GM18517 (cell line): ENCODE measurements around the gene SORCS2.

ENCODE experiments used
- ATAC-seq: cut with Tn5 transposase; IDR thresholded peaks from one replicate; pipeline ENCODE4 v1.9.1; 2021; ENCODE audit warnings: mild to moderate bottlenecking, moderate library complexity; ENCODE audit not compliant: unreplicated experiment

The SORCS2 gene

GRCh38 chr4:7637139-7637538 lies 444.8 kb downstream of the SORCS2 start:
- no peak for ATAC-seq

GRCh38 chr4:7637971-7638370 lies 445.6 kb downstream of the SORCS2 start:
- no peak for ATAC-seq

GRCh38 chr4:7638489-7638888 lies 446.2 kb downstream of the SORCS2 start:
- no peak for ATAC-seq

DNA sequence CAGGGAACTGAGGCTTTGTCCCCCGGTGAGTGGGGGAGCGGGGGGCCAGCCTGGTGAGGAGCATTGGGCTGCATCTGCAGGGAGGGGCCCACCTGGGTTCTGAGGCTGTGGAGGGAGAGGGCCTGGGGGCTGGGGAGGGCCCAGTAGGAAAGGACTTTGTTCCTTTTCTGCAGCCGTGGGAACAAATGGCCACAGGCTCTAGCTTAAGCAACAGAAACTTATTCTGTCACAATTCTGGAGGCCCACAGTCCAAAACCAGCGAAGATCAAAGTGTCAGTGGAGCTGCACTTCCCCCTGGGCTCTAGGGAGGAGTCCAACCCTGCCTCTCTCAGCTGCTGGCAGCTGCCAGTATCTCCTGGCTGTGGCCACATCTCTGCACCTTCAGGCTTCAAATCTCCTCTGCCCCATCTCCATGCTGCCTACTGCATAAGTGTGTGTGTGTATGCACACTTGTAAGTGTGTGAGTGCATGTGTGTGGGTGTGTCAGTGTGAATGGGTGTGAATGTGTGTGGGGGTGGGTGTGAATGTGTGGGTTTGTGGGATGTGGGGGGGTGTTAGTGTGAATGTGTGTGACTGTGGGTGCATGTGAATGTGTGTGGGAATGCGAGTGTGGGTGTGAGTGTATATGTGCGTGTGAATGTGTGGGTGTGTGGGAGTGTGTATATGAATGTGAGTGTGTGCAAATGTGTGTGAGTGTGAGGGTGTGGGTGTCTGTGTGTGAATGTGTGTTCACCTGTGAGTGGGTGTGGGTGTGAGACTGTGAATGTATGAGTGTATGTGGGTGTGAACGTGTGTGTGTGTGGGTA lies 446.8 kb downstream of the SORCS2 start:
- ATAC-seq: no peak

- no peak for ATAC-seq
These were observed 447.8 kb downstream of the SORCS2 start for GRCh38 chr4:7640136-7640535.

- ATAC-seq: no peak
These were observed 449.4 kb downstream of the SORCS2 start for GRCh38 chr4:7641712-7642111.

- ATAC-seq: no peak
These were observed 450.6 kb downstream of the SORCS2 start for GRCh38 chr4:7642741-7643458.

DNA sequence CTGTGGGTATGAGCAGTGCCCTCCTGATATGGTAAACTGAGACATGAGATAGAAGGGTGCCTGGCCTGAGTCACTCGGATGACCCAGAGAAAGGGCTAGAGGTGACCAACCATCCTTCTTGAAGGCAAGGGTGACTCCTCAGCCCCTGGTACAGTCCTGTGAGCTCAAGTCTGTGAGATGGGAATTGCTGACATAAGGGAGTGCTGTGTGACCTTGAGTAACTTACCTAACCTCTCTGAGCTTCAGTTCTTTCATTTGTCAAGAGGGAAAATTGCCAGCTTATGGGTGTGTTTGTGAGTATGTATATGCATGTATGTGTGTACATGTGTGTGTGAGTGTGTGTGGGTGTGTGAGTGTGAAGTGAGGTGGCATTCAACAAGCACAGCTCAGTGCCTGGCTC lies 452.8 kb downstream of the SORCS2 start:
- ATAC-seq: no peak

GRCh38 chr4:7645956-7646355 lies 453.6 kb downstream of the SORCS2 start:
- no peak for ATAC-seq

GRCh38 chr4:7646384-7647061 lies 454.2 kb downstream of the SORCS2 start:
- ATAC-seq: no peak

DNA sequence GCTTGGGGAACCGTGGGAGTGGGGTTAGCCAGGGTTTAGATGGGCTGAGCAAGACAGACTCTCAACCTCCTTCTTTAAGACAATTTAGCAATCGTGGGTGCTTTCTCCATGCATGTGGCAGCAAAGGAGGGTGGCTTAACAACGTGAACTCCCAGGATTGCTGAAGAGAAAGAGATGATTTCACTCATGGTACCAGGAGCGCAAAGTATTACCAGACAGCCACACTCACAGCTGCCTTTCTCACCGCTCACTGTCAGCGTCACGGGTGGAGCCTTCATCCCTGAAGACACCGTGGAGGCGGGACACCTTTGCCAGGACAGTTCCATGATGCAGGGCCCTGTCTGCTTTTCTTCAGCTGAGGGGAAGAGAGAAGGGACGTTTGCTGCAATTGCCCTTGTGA lies 454.8 kb downstream of the SORCS2 start:
- no peak for ATAC-seq

DNA sequence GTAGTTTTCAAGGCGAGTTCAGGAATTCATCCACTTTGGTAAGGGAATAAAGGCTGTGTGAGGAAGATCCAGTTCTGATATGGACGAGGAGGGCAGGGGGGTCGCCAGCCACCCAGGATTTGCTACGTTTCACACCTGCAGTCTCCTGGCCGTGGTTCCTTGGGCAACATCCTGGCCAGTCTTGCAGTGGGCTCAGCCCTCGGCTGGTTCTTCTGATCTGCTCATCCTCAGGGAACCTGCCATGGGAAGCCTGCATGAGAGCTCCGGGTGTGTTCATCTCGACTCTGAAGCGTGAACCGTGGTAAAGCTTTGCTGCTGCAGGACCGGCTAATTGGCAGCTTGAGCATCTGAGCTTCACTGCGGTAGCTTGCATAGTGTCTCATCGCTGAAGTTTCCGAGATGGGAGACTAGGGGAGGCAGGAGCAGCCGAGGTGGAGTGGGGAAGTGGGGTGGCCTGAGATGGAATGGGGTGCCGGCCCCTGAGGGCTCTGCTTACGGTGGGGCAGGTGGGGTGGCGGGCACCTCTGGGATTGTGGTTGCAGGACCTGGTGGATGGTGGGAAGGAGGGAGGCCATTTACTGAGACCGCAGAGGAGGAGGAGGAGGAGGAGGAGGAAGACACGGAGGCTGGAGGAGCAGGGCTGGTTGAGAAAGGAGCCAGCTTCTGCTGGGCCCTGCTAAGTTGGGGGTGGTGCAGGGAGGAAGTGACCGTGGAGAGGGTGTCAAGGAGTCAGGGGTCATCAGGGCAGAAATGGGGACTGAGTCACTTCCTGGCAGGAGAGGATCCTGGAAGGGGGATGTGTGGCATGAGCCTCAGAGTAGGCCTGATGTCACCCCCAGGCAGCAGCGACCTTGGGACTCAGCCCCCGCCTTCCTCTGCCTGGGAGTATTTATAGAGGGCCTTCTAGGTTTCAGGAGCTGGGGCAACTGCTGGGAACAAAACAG lies 455.5 kb downstream of the SORCS2 start:
- no peak for ATAC-seq

DNA sequence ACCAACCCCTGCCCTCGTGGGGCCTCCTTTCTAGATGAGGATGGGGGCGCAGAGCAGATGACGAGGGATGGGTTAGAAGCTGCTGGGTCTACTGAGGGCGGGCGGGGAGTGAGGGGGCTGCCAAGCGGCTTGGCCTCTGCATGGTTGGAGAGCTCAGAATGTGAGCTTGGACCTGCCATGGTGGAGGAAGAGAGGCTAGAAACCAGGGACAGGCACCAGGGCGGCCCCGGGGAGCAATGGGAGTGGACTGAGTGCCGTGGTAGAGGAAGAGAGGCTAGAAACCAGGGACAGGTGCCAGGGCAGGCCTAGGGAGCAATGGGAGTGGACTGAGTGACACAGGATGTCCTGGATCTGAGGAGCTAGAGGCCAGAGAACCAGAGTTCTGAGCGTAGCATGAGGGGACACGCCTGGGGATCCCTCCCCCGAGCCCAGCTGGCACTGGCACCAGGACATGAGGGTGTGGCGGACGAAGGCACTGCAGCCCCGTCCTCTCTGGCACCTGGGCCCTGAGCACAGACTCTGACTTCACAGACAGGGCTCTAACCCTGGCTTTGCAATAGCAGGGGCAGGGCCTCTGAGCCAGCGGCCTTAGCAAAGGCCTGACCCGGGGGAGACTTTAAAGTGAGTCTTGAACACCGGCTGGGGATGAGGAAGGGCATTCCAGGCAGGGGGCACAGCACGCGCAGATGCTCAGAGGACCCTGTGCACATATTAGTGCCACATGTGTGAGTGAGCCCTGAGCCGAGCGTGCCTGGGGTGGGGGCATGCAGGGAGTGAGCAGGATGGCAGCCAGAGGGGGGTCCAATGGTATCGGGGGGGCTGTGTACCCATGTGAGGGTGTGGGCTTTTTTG lies 456.4 kb downstream of the SORCS2 start:
- no peak for ATAC-seq

- ATAC-seq: no peak
These were observed 457.0 kb downstream of the SORCS2 start for GRCh38 chr4:7649411-7649740.

- no peak for ATAC-seq
These were observed 457.6 kb downstream of the SORCS2 start for GRCh38 chr4:7649741-7650531.

- no peak for ATAC-seq
These were observed 458.5 kb downstream of the SORCS2 start for GRCh38 chr4:7650606-7651385.

- no peak for ATAC-seq
These were observed 459.2 kb downstream of the SORCS2 start for GRCh38 chr4:7651461-7651921.

DNA sequence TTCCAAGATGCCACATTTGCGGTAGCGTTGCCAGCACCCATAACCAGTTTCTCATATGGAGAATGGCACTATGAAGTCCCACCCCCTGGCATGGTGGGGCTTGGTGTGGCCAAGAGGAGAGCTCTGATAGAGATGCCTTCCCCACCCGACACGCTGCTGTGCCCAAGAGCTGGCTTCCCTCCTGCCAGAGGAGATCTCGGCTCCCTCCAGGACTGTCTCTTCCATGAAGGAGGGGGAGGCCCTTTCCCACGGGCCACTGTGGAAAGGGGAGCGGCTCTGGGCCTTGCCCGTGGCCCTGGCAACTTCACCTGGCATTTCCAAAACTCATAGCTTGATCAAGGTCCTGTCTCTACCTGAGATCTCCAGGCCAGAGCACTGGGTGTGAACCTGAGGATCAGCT lies 459.7 kb downstream of the SORCS2 start:
- ATAC-seq: no peak
